ENCODE measurements around the gene PDE4D.

GRCh38 chr5:59685191-59685530, 208.4 kb downstream of the PDE4D start:
- TF ChIP-seq POLR2AphosphoS5 (IDR thresholded peaks at IDR 0.05; ENCODE audit: low read depth, low read length) (no peak), POLR2A (IDR thresholded peaks at IDR 0.05; ENCODE audit: low read depth, low read length) (no peak), TAF1 (IDR thresholded peaks at IDR 0.05; ENCODE audit: borderline replicate concordance, low read depth, low read length) (no peak)
